HFF-Myc (cell line): ENCODE measurements around the gene RHOT2.
"Not testable (repeated sequence)": the region's sequence is repeated elsewhere in the genome, so short reads cannot be mapped to it uniquely, and the experiment has no call there.

Experiments used
- DNase-seq: peaks from one replicate; pipeline ENCODE4 v3.0.0-alpha.2; 2011; ENCODE audit warnings: low read depth; ENCODE audit errors: extremely low read depth
- H3K4me3 ChIP-seq: replicated peaks from 2 replicates; pipeline ENCODE4 v1.5.1; 2011; ENCODE audit warnings: low read depth, mild to moderate bottlenecking, control low read depth, low read length
- TF ChIP-seq, protein P1 (sequence below): IDR thresholded peaks from 2 replicates; pipeline ENCODE4 v1.5.1; 2012; ENCODE audit warnings: mild to moderate bottlenecking, low read depth, low read length, control low read depth; ENCODE audit errors: missing control alignments

Gene RHOT2

DNA sequence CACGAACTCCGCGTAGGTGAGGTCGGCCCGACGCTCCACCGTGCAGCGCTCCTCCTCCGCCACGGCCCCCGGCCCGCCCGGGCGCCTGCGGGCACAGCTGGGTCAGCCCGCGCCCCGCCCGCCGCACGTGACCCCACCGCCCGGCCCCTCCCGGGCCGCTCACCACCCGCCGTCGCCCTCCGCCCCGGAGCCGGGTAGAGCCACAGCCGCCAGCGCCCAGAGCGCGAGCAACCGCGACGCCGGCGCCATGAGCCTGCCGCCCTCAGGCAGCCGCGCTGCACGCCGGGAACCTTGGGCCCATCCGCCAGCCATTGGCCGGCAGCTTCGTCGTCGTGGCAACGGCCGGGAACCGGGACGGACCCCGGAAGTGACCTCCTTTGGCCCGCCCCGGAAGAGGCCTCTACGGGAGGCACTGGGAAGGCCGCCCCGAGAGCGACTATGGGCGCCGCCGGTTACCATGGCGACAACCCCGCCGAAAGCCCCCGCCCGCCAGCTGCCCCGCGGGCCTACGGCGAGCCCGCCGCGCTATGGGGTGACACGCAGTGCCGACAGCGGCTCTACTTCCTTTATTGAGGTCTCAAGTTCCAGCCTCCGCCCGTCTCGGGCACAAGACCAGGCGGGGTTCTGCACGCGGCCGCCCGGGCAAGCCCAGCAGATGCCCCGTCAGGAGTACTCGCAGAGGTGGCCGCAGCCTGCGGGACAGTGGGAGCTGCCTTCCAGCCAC, 16.3 kb downstream of the RHOT2 start, which contains the start of gene JMJD8:
Gene JMJD8 (minus strand): TSS at position 264 of the 724 bp plus-strand sequence. CDS start 15 bp downstream, at position 249.
- peak within 1 kb of the TSS; percentile 83 for H3K4me3 ChIP-seq
- TF ChIP-seq, protein P1, sequence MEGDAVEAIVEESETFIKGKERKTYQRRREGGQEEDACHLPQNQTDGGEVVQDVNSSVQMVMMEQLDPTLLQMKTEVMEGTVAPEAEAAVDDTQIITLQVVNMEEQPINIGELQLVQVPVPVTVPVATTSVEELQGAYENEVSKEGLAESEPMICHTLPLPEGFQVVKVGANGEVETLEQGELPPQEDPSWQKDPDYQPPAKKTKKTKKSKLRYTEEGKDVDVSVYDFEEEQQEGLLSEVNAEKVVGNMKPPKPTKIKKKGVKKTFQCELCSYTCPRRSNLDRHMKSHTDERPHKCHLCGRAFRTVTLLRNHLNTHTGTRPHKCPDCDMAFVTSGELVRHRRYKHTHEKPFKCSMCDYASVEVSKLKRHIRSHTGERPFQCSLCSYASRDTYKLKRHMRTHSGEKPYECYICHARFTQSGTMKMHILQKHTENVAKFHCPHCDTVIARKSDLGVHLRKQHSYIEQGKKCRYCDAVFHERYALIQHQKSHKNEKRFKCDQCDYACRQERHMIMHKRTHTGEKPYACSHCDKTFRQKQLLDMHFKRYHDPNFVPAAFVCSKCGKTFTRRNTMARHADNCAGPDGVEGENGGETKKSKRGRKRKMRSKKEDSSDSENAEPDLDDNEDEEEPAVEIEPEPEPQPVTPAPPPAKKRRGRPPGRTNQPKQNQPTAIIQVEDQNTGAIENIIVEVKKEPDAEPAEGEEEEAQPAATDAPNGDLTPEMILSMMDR, result no peak
- peak; percentile 75 for DNase-seq

DNA sequence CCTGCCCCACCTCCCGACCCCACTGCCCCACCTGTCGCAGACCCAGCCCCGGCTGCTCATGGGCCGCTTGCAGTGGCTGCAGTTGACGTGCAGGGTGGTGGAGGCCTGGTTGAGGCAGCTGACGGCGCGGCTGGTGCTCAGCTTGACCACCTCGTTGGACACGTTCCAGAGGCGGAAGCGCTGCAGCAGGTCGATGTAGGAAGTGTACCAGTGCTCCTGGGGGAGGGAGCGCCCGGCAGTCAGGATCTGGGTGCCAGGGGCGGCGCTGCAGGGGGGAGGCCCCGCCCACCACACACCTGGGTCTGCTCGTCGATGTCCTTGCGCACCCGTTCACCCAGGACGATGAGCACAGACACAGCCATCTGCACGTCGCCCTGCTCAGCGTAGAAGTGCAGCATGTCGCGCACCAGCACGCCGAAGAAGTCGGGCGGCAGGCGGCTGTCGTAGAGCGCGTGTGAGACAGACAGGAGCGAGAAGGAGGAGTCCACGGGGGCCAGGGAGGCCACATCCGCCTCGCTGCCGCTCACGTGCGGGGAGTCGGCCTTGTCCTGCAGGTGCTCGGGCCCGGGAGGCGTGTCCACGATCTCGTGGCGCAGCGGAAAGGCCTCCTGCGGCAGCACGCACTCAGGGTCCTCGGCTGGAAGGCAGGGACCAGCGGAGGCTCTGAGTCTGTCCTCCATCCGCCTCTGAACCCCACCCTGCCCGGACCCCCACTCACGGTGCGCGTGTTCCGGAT, 17.2 kb downstream of the RHOT2 start:
- no peak for DNase-seq
- TF ChIP-seq, protein P1, result no peak
- H3K4me3 ChIP-seq, result no peak overlapping the region

DNA sequence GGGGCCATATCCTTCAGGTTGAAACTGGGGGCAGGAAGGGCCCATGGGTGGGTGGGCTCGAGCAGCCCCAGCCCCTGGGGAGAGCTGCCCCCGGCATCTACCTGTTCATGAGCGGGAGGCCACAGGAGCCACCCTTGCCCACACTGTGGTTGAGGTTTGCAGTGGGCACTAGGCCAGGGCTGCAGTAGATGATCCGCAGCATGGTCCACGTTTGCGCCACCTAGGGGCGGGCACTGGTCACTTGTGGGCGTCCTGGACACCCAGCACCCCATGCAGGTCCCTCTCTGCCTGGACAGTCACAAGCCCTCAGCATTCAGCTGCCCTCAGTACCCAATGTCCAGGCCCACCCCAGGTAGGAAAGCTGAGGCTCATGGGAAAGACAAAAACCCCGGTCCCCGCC, 18.0 kb downstream of the RHOT2 start:
- no peak overlapping the region for H3K4me3 ChIP-seq
- DNase-seq, result no peak
- TF ChIP-seq, protein P1, result peak; percentile 52

DNA sequence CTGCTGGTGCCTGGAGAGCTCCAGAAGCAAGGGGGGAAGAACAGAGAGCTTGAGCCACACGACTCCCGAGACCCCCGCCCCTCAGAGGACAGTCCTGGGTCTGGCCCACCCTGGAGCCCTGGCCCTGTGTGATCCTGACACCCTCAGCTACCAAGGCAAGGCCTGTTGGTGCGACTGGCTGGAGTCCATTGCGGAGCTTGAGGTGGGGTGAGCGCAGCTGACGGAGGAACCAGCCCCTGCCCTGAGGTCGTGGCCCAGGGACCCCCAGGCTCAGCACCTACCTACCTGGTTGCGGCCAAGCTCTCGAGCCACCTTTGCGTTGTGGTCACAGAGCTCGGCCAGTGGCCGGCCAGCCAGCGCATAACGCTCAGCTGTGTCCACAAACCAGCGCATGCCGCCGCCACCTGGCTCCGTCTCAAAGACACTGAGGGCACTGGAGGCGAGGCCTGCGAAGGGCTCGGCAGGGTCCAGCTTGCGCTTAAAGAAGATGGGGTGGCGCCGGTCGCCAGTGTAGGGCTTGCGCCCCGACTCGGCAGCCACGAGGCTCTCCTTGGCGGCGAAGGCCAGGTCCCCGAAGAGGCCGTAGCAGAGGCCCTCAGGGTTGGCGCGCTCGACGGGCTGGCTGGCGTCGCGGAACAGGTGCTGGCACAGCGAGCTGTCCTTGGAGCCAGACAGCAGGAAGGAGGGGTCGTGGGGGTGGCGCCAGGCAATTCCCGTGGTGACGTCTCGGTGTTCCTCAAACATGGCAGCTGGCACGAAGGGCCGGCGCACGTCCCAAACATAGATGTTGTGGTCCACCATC, 18.7 kb downstream of the RHOT2 start:
- H3K4me3 ChIP-seq, result no peak overlapping the region
- DNase-seq, result no peak
- TF ChIP-seq, protein P1, result no peak

DNA sequence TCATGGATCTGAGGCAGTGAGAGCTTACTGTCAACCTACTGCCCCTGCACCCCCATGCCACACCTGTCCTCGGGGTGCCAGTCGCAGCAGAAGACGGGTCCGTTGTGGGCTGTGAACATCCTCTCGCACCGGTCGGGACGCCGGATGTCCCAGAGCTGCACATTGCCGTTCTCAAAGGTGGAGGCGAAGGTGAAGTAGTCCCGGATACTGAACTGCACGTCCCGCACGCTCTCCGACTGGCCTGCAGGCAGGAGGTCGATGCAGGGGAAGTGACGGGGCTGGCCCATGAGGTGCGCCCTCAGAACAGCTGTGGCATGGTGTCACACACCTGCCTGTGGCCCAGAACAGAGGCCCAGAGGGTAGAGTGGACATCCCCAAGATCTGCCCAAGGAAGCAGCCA, 19.6 kb downstream of the RHOT2 start:
- TF ChIP-seq, protein P1, result no peak
- H3K4me3 ChIP-seq, result no peak overlapping the region
- DNase-seq, result no peak

DNA sequence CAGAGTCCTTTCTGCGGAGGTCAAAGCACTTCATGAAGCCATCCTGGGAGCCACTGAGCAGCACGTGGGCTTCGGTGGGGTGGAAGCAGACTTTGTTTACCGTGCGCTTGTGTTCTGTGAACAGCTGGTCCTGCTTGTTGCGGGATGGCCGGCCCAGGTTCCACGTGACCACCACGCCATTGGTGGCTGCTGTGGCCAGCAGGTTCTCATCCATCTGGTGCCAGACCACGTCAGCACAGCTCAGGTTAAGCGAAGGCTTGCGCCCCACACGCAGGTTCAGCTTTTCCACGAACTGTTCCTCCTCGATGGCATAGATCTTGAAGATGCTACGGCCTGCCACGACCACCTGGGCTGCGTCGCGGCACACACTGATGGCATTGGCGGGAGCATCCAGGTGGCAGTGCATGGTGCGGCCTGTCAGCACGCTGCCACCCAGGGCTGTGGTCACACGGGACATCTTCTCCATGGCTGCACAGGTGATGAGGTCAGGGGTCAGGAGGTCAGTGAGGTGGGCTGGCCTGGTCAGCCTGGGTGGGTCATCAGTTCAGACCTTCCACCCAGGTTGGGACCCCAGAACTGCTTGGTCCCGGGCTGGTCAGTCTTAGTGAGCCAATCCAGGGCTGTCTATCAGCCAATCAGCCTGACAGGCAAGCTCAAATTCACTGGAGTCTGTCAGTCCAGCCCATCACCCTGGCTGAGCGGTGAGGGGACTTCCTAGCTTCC, 21.4 kb downstream of the RHOT2 start:
- TF ChIP-seq, protein P1, result no peak
- no peak for DNase-seq
- H3K4me3 ChIP-seq, result peak overlapping the region; percentile 93

DNA sequence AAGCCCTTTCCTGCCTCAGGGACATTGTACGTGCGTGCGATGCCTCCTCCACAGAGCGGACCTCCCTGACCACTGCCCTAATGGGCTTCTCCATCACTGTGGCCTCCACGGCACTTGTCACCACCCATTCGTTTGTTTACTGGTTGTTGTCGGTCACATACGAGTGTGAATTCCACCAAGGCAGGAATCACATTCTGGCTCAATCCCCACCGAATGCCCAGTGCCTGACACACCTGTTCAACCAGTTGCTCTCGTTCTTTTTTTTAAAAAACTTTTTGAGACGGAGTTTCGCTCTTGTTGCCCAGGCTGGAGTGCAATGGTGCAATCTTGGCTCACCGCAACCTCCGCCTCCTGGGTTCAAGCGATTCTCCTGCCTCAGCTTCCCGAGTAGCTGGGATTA, 23.3 kb downstream of the RHOT2 start:
- not testable (repeated sequence) for DNase-seq, H3K4me3 ChIP-seq
